Lower leg skin (tissue), 4 donors: ENCODE results near the gene PSMA5. TPM values are rescaled to one million over a fixed set of nuclear protein-coding genes. Genes with fewer than 3 reads are reported as not detected.

ENCODE experiments used
- DNase-seq, 2 donors: peaks; one replicate each; pipeline ENCODE4 v3.0.0-alpha.2; 2019; ENCODE audit warnings: low spot score in 2 of 2
- H3K4me3 ChIP-seq: fragments of 200-600 bp; sonication (generic); 2 replicates; pipeline ENCODE4 v1.5.1; 2017; ENCODE audit warnings: mild to moderate bottlenecking, low read depth; ENCODE audit not compliant: poor library complexity, severe bottlenecking
- POLR2A ChIP-seq, 2 donors: fragments of 450-650 bp; IDR thresholded peaks; one replicate each; pipeline ENCODE4 v1.6.1; 2016 to 2017; ENCODE audit warnings: antibody characterized with exemption in 2 of 2, mild to moderate bottlenecking in 1 of 2, moderate library complexity in 1 of 2
- WGBS, 2 donors: methylation state at CpG; one replicate each; pipeline ENCODE4 v1.1.5; 2018; 5-methylcytosine and 5-hydroxymethylcytosine counted together
- intact Hi-C: fragments of 100-400 bp; cut with DNase I; formaldehyde crosslinking; loops from one replicate; pipeline ENCODE4 v1.15.0; 2023; ENCODE audit warnings: low total_unique reads
- total RNA-seq, 4 donors: library from RNA; depleted of rRNA; stranded (reverse); fragments of >200 nt; gene quantifications; one replicate each; pipeline ENCODE4 v1.1.0, GENCODE V29; 2016
- TF ChIP-seq, protein P1 (sequence below), 3 donors: fragments of 450-650 bp; IDR thresholded peaks; one replicate each; pipeline ENCODE4 v1.5.1; 2016; ENCODE audit warnings: antibody characterized with exemption in 3 of 3, mild to moderate bottlenecking in 3 of 3, moderate library complexity in 2 of 3

PSMA5 gene
- total RNA-seq, 4 donors from 2014 or later = 24.6 to 46.6 (median 30.2) TPM

DNA sequence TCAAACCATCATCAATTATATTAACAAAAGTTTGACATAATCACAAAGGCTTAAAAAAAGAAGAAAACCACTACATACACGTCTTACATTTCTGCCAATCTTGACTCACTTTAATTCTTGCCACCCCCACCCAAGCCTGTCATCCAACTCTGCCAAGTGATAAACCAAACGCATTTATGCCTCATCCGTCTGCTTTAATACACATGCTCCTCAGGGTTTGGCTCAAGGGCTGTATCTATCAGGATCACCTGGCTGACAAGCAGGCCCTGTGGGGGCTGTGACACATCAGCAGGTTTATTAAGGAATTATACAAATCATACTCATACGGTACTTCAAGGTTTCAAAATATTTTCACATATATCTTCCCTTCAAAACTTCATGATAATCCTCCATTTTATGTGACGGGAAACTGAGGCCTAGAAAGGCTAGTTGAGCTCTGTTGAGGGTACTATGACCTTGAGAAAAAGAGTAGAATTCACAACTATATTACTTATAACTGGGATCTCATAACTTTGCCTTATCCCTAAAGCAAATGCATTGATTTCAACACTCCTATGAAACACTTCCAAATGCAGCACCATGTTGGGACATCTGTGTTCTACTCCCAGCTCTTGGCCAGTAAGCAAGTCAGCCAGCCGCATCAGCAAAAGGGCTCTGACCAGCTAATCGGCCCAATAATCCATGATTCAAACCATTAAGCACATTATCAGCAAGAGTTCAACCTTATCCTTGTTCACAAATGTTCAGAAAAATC is 37.2 kb downstream of the PSMA5 start:
- no peak for DNase-seq
- TF ChIP-seq POLR2A (IDR thresholded peaks at IDR 0.05) = no peak
- TF ChIP-seq, protein P1, sequence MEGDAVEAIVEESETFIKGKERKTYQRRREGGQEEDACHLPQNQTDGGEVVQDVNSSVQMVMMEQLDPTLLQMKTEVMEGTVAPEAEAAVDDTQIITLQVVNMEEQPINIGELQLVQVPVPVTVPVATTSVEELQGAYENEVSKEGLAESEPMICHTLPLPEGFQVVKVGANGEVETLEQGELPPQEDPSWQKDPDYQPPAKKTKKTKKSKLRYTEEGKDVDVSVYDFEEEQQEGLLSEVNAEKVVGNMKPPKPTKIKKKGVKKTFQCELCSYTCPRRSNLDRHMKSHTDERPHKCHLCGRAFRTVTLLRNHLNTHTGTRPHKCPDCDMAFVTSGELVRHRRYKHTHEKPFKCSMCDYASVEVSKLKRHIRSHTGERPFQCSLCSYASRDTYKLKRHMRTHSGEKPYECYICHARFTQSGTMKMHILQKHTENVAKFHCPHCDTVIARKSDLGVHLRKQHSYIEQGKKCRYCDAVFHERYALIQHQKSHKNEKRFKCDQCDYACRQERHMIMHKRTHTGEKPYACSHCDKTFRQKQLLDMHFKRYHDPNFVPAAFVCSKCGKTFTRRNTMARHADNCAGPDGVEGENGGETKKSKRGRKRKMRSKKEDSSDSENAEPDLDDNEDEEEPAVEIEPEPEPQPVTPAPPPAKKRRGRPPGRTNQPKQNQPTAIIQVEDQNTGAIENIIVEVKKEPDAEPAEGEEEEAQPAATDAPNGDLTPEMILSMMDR (IDR thresholded peaks at IDR 0.05) = no peak
- no peak overlapping the region for H3K4me3 ChIP-seq
- WGBS, 2 donors = 55 to 56% methylated on average over 7 of the region's 7 CpGs
- intact Hi-C loops = no loop called here

DNA sequence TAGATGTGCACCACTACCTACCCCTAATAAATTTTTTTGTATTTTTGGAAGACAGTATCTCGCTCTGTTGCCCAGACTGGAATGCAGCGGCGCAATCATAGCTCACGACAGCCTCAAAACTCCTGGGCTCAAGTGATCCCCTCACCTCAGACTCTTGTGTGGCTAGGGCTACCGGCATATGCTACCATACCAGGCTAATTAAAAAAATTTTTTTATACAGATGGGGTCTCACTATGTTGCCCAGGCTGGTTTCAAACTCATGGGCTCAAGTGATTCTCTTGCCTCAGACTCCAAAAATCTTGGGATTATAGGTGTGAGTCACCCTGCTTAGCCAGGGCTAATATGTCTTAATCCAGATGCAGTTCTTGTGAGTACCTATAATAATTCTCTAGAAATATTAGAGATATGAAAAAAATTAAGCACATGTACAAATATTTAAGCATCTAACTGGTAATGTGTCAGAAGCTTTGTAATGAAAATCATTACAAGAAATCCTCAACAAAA is 38.0 kb downstream of the PSMA5 start:
- whole genome bisulfite sequencing, 2 donors = 97 to 100% methylated on average over 5 of the region's 5 CpGs
- TF ChIP-seq, protein P1 (IDR thresholded peaks at IDR 0.05) = no peak
- no peak for TF ChIP-seq POLR2A (IDR thresholded peaks at IDR 0.05)
- DNase-seq = no peak
- no peak overlapping the region for H3K4me3 ChIP-seq
- intact Hi-C loops = no loop called here

DNA sequence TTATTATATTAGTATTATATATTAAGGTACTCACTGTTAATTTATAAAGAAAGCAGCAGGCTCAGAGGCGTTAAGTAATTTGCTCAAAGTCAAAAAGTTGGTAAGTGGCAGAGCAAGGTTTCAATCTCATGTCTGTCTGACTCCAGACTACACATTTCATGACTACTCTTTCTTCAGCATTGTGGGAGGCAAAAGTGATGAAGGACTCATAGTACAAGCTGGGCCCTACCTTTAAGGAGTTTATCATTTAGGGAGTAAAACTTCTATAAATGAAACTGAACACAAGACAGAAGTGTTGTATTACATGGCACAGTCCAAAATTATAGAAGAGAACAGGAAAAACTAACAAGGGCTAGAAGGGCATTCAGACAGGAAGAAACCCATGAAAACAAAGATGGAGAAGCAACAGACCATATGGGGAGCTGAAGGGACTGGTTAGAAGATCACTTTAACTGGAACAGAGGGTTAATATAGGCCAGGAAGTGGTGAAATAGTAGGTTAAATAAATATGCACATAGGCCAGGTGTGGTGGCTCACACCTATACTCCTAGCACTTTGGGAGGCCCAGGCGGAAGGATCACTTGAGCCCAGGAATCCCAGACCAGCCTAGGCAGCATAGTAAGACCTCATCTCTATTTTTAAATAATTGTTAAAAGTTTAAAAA is 40.1 kb downstream of the PSMA5 start:
- TF ChIP-seq POLR2A (IDR thresholded peaks at IDR 0.05) = no peak
- TF ChIP-seq, protein P1 (IDR thresholded peaks at IDR 0.05) = no peak
- H3K4me3 ChIP-seq = no peak overlapping the region
- WGBS, 2 donors = 95 to 96% methylated on average over 2 of the region's 2 CpGs
- DNase-seq = no peak
- intact Hi-C loops = no loop called here

DNA sequence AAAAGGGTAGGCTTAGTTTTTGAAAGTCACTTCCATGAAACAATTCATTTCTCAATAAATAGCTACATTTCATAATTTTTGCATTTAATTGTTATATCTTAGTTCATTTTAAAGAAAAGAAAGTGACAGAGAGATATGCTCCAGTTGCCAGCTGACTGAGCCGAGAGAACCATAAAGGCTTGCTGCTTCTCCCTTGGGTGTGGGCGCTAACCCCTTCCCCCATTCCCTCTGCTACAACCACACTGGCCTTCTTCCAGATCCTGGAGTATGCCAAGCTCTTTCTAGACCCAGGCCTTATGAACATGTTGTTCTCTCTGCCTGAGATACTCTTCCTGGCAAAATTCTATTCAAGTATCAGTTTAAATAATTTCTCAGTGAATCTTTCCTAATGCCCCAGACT is 40.8 kb downstream of the PSMA5 start:
- TF ChIP-seq, protein P1 (IDR thresholded peaks at IDR 0.05) = no peak
- no peak for TF ChIP-seq POLR2A (IDR thresholded peaks at IDR 0.05)
- no peak for DNase-seq
- intact Hi-C loops = no loop called here
- no peak overlapping the region for H3K4me3 ChIP-seq
- WGBS, 2 donors = 44 to 54% methylated on average over 2 of the region's 2 CpGs

DNA sequence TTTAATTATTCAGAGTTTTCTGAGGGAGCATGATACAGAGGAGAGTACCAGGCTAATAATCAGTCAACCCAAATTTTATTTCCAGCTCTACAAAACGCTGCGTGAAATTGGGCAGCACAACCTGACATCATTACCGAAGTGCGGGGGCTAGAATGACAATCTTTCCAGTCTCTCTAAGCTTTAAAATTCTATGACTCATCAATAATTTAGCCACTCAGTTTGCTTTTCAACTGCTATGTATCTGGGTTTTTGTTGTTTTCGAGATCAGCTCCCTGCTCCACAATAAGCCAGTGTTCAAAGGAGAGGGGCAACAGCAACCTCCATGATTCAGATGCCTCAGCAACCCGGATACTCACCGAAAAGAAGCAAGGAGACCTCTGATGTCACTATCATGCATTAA is 42.4 kb downstream of the PSMA5 start:
- intact Hi-C loops = no loop called here
- no peak overlapping the region for H3K4me3 ChIP-seq
- no peak for DNase-seq
- TF ChIP-seq POLR2A (IDR thresholded peaks at IDR 0.05) = no peak
- TF ChIP-seq, protein P1 (IDR thresholded peaks at IDR 0.05) = no peak
- WGBS, 2 donors = 83 to 86% methylated on average over 7 of the region's 7 CpGs
